WTC11 (cell line): ENCODE results near the gene CABCOCO1. TPM values are rescaled to one million over a fixed set of nuclear protein-coding genes. Genes with fewer than 3 reads are reported as not detected.

ENCODE experiments used
- ATAC-seq: fragments of 200-7000 bp; cut with Tn5 transposase; 2 replicates; pipeline ENCODE4 v1.10.0; 2021; ENCODE audit warnings: mild to moderate bottlenecking, moderate library complexity
- CTCF ChIA-PET: fragments of 300-600 bp; sonication (Branson Sonifier 250); formaldehyde crosslinking; loops from one replicate; lab custom pipeline; 2021; ENCODE audit warnings: antibody characterized with exemption; lab: Charles Lee
- POLR2A ChIA-PET: fragments of 350-600 bp; sonication (Branson Sonifier 250); formaldehyde crosslinking; loops from one replicate; lab custom pipeline; 2021; ENCODE audit warnings: antibody characterized with exemption; lab: Charles Lee
- DNase-seq: peaks from one replicate; pipeline ENCODE4 v3.0.0; 2021; ENCODE audit warnings: low spot score
- H3K27ac Mint-ChIP-seq: 2 replicates; pipeline ENCODE4 v1.8.0; 2021; ENCODE audit warnings: mixed read lengths
- H3K27me3 Mint-ChIP-seq: 2 replicates; pipeline ENCODE4 v1.8.0; 2021; ENCODE audit warnings: low read depth, mild to moderate bottlenecking, moderate library complexity, mixed read lengths
- H3K36me3 Mint-ChIP-seq: 2 replicates; pipeline ENCODE4 v1.8.0; 2021; ENCODE audit warnings: mixed read lengths
- H3K4me1 Mint-ChIP-seq: 2 replicates; pipeline ENCODE4 v1.8.0; 2022; ENCODE audit warnings: mixed read lengths
- H3K4me3 Mint-ChIP-seq: 2 replicates; pipeline ENCODE4 v1.8.0; 2021; ENCODE audit warnings: mild to moderate bottlenecking, moderate library complexity, mixed read lengths
- H3K9me3 Mint-ChIP-seq: 2 replicates; pipeline ENCODE4 v1.8.0; 2021; ENCODE audit warnings: mixed read lengths
- ARID4B ChIP-seq: sonication (generic); formaldehyde crosslinking; IDR thresholded peaks from 2 replicates; pipeline ENCODE4 v1.8.0; 2023; ENCODE audit warnings: missing genetic modification reagents, mild to moderate bottlenecking, borderline replicate concordance
- ATF3 ChIP-seq: sonication (generic); formaldehyde crosslinking; conservative IDR thresholded peaks from 2 replicates; pipeline ENCODE4 v1.8.1; 2022; ENCODE audit warnings: mild to moderate bottlenecking, missing genetic modification reagents
- CBFB ChIP-seq: sonication (generic); formaldehyde crosslinking; IDR thresholded peaks from 2 replicates; pipeline ENCODE4 v1.8.1; 2022; ENCODE audit warnings: mild to moderate bottlenecking, low read depth, missing genetic modification reagents
- CREM ChIP-seq: sonication (generic); formaldehyde crosslinking; IDR thresholded peaks from 2 replicates; pipeline ENCODE4 v1.8.1; 2022; ENCODE audit warnings: mild to moderate bottlenecking, missing genetic modification reagents, moderate library complexity
- E2F5 ChIP-seq: sonication (generic); formaldehyde crosslinking; IDR thresholded peaks from 2 replicates; pipeline ENCODE4 v1.8.1; 2022; ENCODE audit warnings: mild to moderate bottlenecking, moderate library complexity, missing genetic modification reagents
- ETV6 ChIP-seq: sonication (generic); formaldehyde crosslinking; IDR thresholded peaks from 2 replicates; pipeline ENCODE4 v1.8.1; 2022; ENCODE audit warnings: mild to moderate bottlenecking, missing genetic modification reagents
- FOXK1 ChIP-seq: sonication (generic); formaldehyde crosslinking; IDR thresholded peaks from 2 replicates; pipeline ENCODE4 v1.8.0; 2022; ENCODE audit warnings: mild to moderate bottlenecking, moderate library complexity, missing genetic modification reagents
- FOXP4 ChIP-seq: sonication (generic); formaldehyde crosslinking; IDR thresholded peaks from 2 replicates; pipeline ENCODE4 v1.8.0; 2022; ENCODE audit warnings: mild to moderate bottlenecking, missing genetic modification reagents
- GABPB1 ChIP-seq: sonication (generic); formaldehyde crosslinking; IDR thresholded peaks from 2 replicates; pipeline ENCODE4 v1.8.1; 2023; ENCODE audit warnings: mild to moderate bottlenecking, missing genetic modification reagents
- NFE2L1 ChIP-seq: sonication (generic); formaldehyde crosslinking; IDR thresholded peaks from 2 replicates; pipeline ENCODE4 v1.8.1; 2023; ENCODE audit warnings: missing genetic modification reagents
- NR3C1 ChIP-seq: sonication (generic); formaldehyde crosslinking; conservative IDR thresholded peaks from 2 replicates; pipeline ENCODE4 v1.8.1; 2023; ENCODE audit warnings: low read depth, mild to moderate bottlenecking, missing genetic modification reagents
- PREB ChIP-seq: sonication (generic); formaldehyde crosslinking; IDR thresholded peaks from 2 replicates; pipeline ENCODE4 v1.8.1; 2022; ENCODE audit warnings: mild to moderate bottlenecking, missing genetic modification reagents, moderate library complexity, borderline replicate concordance
- PRRX2 ChIP-seq: fragments of 250-450 bp; sonication (Bioruptor Pico); IDR thresholded peaks from 2 replicates; pipeline ENCODE4 v1.8.0; 2021; ENCODE audit warnings: mild to moderate bottlenecking
- SMAD3 ChIP-seq: sonication (generic); formaldehyde crosslinking; IDR thresholded peaks from 2 replicates; pipeline ENCODE4 v1.8.0; 2022; ENCODE audit warnings: missing genetic modification reagents, mild to moderate bottlenecking, borderline replicate concordance
- USF1 ChIP-seq: sonication (generic); formaldehyde crosslinking; IDR thresholded peaks from 2 replicates; pipeline ENCODE4 v1.8.0; 2022; ENCODE audit warnings: mild to moderate bottlenecking, missing genetic modification reagents
- ZBTB43 ChIP-seq: sonication (generic); formaldehyde crosslinking; IDR thresholded peaks from 2 replicates; pipeline ENCODE4 v1.8.1; 2023; ENCODE audit warnings: mild to moderate bottlenecking, missing genetic modification reagents
- ZNF263 ChIP-seq: sonication (generic); formaldehyde crosslinking; IDR thresholded peaks from 2 replicates; pipeline ENCODE4 v1.8.1; 2022; ENCODE audit warnings: low read depth, mild to moderate bottlenecking, moderate library complexity, missing genetic modification reagents
- ZNF281 ChIP-seq: sonication (generic); formaldehyde crosslinking; IDR thresholded peaks from 2 replicates; pipeline ENCODE4 v1.8.0; 2023; ENCODE audit warnings: mild to moderate bottlenecking, missing genetic modification reagents
- ZNF416 ChIP-seq: fragments of 250-450 bp; sonication (Bioruptor Pico); IDR thresholded peaks from 2 replicates; pipeline ENCODE4 v1.9.0; 2021; ENCODE audit warnings: mild to moderate bottlenecking, inconsistent platforms
- ZNF423 ChIP-seq: fragments of 250-450 bp; sonication (Bioruptor Pico); IDR thresholded peaks from 2 replicates; pipeline ENCODE4 v2.1.2; 2022; ENCODE audit warnings: mild to moderate bottlenecking, moderate library complexity
- total RNA-seq: library from RNA; stranded (reverse); gene quantifications from 3 replicates; pipeline ENCODE4 v1.2.3, GENCODE V29; 2021

CABCOCO1 gene
- total RNA-seq, 1 experiment from 2014 or later = not detected

GRCh38 chr10:61752111-61753011 lies 89.6 kb downstream of the CABCOCO1 start (continued):
- TF ChIP-seq E2F5 (CRISPR knock-in tag) (no peak), USF1 (no peak)
- TF ChIP-seq, all 79 proteins: peak for 0

- ATAC-seq = no peak
- POLR2A ChIA-PET = no interaction called here
- H3K4me1 Mint-ChIP-seq = peaks cover 60% of the 10 kb centered on the region
- H3K36me3 Mint-ChIP-seq = no peaks in the 10 kb centered on the region
- peak overlapping the region; percentile 74; the same call in 1 of the 2 replicates for H3K27ac Mint-ChIP-seq
- no peaks in the 10 kb centered on the region for H3K9me3 Mint-ChIP-seq
- H3K4me3 Mint-ChIP-seq = no peak overlapping the region
- DNase-seq = no peak
- no peaks in the 10 kb centered on the region for H3K27me3 Mint-ChIP-seq
- CTCF ChIA-PET = interaction anchor here (0.6 to 3.6 kb wide), 3 partner anchors 10 to 937 kb away, joined by 3 to 90 read pairs (median 3); no protein-coding TSS in a partner anchor
- TF ChIP-seq PREB (CRISPR knock-in tag) = no peak
- TF ChIP-seq NR3C1 = no peak
- no peak for TF ChIP-seq FOXK1 (CRISPR knock-in tag)
- no peak for TF ChIP-seq PRRX2 (CRISPR knock-in tag)
- TF ChIP-seq ZNF423 = no peak
- TF ChIP-seq GABPB1 (CRISPR knock-in tag) = no peak
- no peak for TF ChIP-seq ZNF416 (CRISPR knock-in tag)
- no peak for TF ChIP-seq ZNF281 (CRISPR knock-in tag)
- no peak for TF ChIP-seq FOXP4 (CRISPR knock-in tag)
- TF ChIP-seq ZBTB43 = no peak
- TF ChIP-seq ZNF263 (CRISPR knock-in tag) = no peak
- no peak for TF ChIP-seq CBFB (CRISPR knock-in tag)
- TF ChIP-seq ARID4B (CRISPR knock-in tag) = no peak
- TF ChIP-seq ETV6 = no peak
- no peak for TF ChIP-seq SMAD3 (CRISPR knock-in tag)
- TF ChIP-seq CREM (CRISPR knock-in tag) = no peak
- no peak for TF ChIP-seq NFE2L1
- no peak for TF ChIP-seq ATF3 (CRISPR knock-in tag)
Measured at GRCh38 chr10:61753453-61753852, 90.7 kb downstream of the CABCOCO1 start.
